K562 (cell line): ENCODE data around the gene VEGFB. TPM values are rescaled to one million over a fixed set of nuclear protein-coding genes. Genes with fewer than 3 reads are reported as not detected.
A peak's percentile ranks its signal among the peaks of the same experiment; 100 is the strongest.

Experiments
- CREBBP ChIP-seq: IDR thresholded peaks from one replicate; pipeline ENCODE4 v1.6.1; 2012; ENCODE audit warnings: low read depth, mild to moderate bottlenecking, control low read depth, inconsistent platforms, low read length
- E2F6 ChIP-seq, 2 experiments: IDR thresholded peaks; 2 replicates each; pipeline ENCODE4 v1.6.1; 2011; ENCODE audit warnings: borderline replicate concordance in 1 of 2, control low read depth in 1 of 2, low read depth in 1 of 2, low read length in 1 of 2, mild to moderate bottlenecking in 1 of 2, mixed read lengths in 1 of 2, moderate library complexity in 1 of 2; ENCODE audit not compliant: insufficient read depth in 1 of 2, insufficient read length in 1 of 2, poor library complexity in 1 of 2, severe bottlenecking in 1 of 2; ENCODE audit errors: extremely low read depth in 1 of 2
- HNRNPLL ChIP-seq: fragments of 200-400 bp; formaldehyde crosslinking; IDR thresholded peaks from 2 replicates; pipeline ENCODE4 v1.6.1; 2017; ENCODE audit warnings: low read length, low read depth, mild to moderate bottlenecking; ENCODE audit not compliant: poor library complexity, severe bottlenecking
- KLF13 ChIP-seq: fragments of 450-650 bp; IDR thresholded peaks from 2 replicates; pipeline ENCODE4 v1.6.1; 2016; ENCODE audit warnings: missing genetic modification characterization, low read depth, mild to moderate bottlenecking, missing compliant biosample characterization, moderate library complexity, borderline replicate concordance
- NFXL1 ChIP-seq: fragments of 450-650 bp; formaldehyde crosslinking; IDR thresholded peaks from 2 replicates; pipeline ENCODE4 v1.4.0; 2021; ENCODE audit warnings: mild to moderate bottlenecking
- ZBTB7A ChIP-seq: IDR thresholded peaks from 2 replicates; pipeline ENCODE4 v1.6.1; 2011; ENCODE audit warnings: low read depth, mild to moderate bottlenecking, low read length, moderate library complexity, borderline replicate concordance; ENCODE audit not compliant: control insufficient read depth
- ZNF318 ChIP-seq, 2 experiments: fragments of 450-650 bp; IDR thresholded peaks; 2 replicates each; pipeline ENCODE4 v1.6.1; 2016; ENCODE audit warnings: mild to moderate bottlenecking in 2 of 2, borderline replicate concordance in 1 of 2, low read depth in 1 of 2, moderate library complexity in 1 of 2
- polyA plus RNA-seq, 8 experiments: library from polyadenylated mRNA; depleted of rRNA in 4 of 8; stranded (reverse) in 5 of 8; unstranded in 3 of 8; fragments of >200 nt; fragmentation: Nextera tagmentation in 2 of 8; fragmentation: Illumina TruSeq in 1 of 8; extraction: Ambion mirVana in 2 of 8; extraction: Trizol in 1 of 8; gene quantifications; 2 replicates each; pipeline versions ENCODE4 v1.2.1 to v1.2.3, GENCODE V29; 2011 to 2014; ENCODE audit warnings: inconsistent platforms in 1 of 8, missing spikeins in 1 of 8
- total RNA-seq, 7 experiments: library from RNA; depleted of rRNA in 6 of 7; stranded (reverse); fragments of >200 nt in 6 of 7; fragmentation: Illumina TruSeq in 2 of 7; extraction: Trizol in 2 of 7; gene quantifications; 2 replicates each; pipeline versions ENCODE4 v1.2.1 to v1.2.3, GENCODE V29; 2011 to 2021; ENCODE audit warnings: low replicate concordance in 1 of 7
- TF ChIP-seq, protein P1 (sequence below), 2 experiments: fragments of 450-650 bp in 1 of 2; sonication (generic) in 1 of 2; formaldehyde crosslinking in 1 of 2; IDR thresholded peaks in 1 of 2; conservative IDR thresholded peaks in 1 of 2; 2 replicates each; pipeline versions ENCODE4 v1.6.1 to v1.8.1; 2016 to 2023; ENCODE audit warnings: mild to moderate bottlenecking in 2 of 2, moderate library complexity in 2 of 2, inconsistent platforms in 1 of 2, missing genetic modification reagents in 1 of 2

The VEGFB gene
- total and polyA plus RNA-seq, 9 of the 15 experiments (the other 6 are each of a cell fraction or from before 2014, with no cell fraction given), result 11.0 to 83.4 (median 25.7) TPM

- no peak for TF ChIP-seq ZNF318 (IDR thresholded peaks at IDR 0.05; ENCODE audit: borderline replicate concordance in 1 of 2, low read depth in 1 of 2)
- TF ChIP-seq ZBTB7A, result 0 out of 2 replicates have a peak, but pooled peaks have one; percentile 47
- TF ChIP-seq KLF13 (tag), result no peak
- TF ChIP-seq NFXL1, result no peak
- TF ChIP-seq HNRNPLL, result peak; percentile 89
- TF ChIP-seq CREBBP, result no peak
- TF ChIP-seq, protein P1, sequence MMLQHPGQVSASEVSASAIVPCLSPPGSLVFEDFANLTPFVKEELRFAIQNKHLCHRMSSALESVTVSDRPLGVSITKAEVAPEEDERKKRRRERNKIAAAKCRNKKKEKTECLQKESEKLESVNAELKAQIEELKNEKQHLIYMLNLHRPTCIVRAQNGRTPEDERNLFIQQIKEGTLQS (IDR thresholded peaks at IDR 0.05), result no peak
- TF ChIP-seq, protein P1 (CRISPR knock-in tag; conservative IDR thresholded peaks at IDR 0.05), result no peak
- peak in 1 of 2 experiments; percentile 1 for TF ChIP-seq E2F6 (IDR thresholded peaks at IDR 0.05; ENCODE audit: borderline replicate concordance in 1 of 2, extremely low read depth in 1 of 2, insufficient read depth in 1 of 2, insufficient read length in 1 of 2, low read depth in 1 of 2, low read length in 1 of 2, poor library complexity in 1 of 2, severe bottlenecking in 1 of 2)
These were observed 51.8 kb downstream of the VEGFB start (continued) for GRCh38 chr11:64285885-64286800.
